ENCODE data around the gene CLTRN.
"Not testable (repeated sequence)": the region's sequence is repeated elsewhere in the genome, so short reads cannot be mapped to it uniquely, and the experiment has no call there.

Gene CLTRN

GRCh38 chrX:15664487-15665444 lies at the start of gene CLTRN:
Gene CLTRN, minus strand, starts transcription at chrX:15664805. Its CDS starts 30 bp downstream, at chrX:15664775.
- no peak for DNase-seq

GRCh38 chrX:15704273-15704672 lies 39.7 kb upstream of the CLTRN start:
- not testable (repeated sequence) for DNase-seq

- DNase-seq, result not testable (repeated sequence)
Observed at GRCh38 chrX:15703809-15704208, 39.2 kb upstream of the CLTRN start.

- DNase-seq, result no peak
Observed at GRCh38 chrX:15702488-15703371, 38.1 kb upstream of the CLTRN start.

GRCh38 chrX:15696516-15696915 lies 31.9 kb upstream of the CLTRN start:
- DNase-seq, result no peak

- no peak for DNase-seq
Observed at GRCh38 chrX:15694941-15695451, 30.4 kb upstream of the CLTRN start.

GRCh38 chrX:15686818-15687685 lies 22.4 kb upstream of the CLTRN start:
- peak; percentile 28 for DNase-seq

GRCh38 chrX:15683193-15683592 lies 18.6 kb upstream of the CLTRN start:
- DNase-seq, result no peak

GRCh38 chrX:15681433-15681832 lies 16.8 kb upstream of the CLTRN start:
- DNase-seq, result no peak

- no peak for DNase-seq
Observed at GRCh38 chrX:15680401-15680800, 15.8 kb upstream of the CLTRN start.

- no peak for DNase-seq
Observed at GRCh38 chrX:15679246-15679645, 14.6 kb upstream of the CLTRN start.

- no peak for DNase-seq
Observed at GRCh38 chrX:15678339-15678738, 13.7 kb upstream of the CLTRN start.

GRCh38 chrX:15676886-15677285 lies 12.3 kb upstream of the CLTRN start:
- DNase-seq, result no peak

- peak; percentile 82 for DNase-seq
Observed at GRCh38 chrX:15675490-15675921, 10.9 kb upstream of the CLTRN start.

GRCh38 chrX:15674841-15675489 lies 10.4 kb upstream of the CLTRN start:
- DNase-seq, result peak; percentile 86

GRCh38 chrX:15674514-15674840 lies 9.9 kb upstream of the CLTRN start:
- DNase-seq, result no peak

- DNase-seq, result no peak
Observed at GRCh38 chrX:15673970-15674369, 9.4 kb upstream of the CLTRN start.

GRCh38 chrX:15672881-15673280 lies 8.3 kb upstream of the CLTRN start:
- no peak for DNase-seq

- DNase-seq, result no peak
Observed at GRCh38 chrX:15663439-15663838, 1.2 kb downstream of the CLTRN start.

GRCh38 chrX:15654804-15655203 lies 9.8 kb downstream of the CLTRN start:
- not testable (repeated sequence) for DNase-seq

- DNase-seq, result no peak
Observed at GRCh38 chrX:15653961-15654360, 10.6 kb downstream of the CLTRN start.

- DNase-seq, result not testable (repeated sequence)
Observed at GRCh38 chrX:15647510-15647909, 17.1 kb downstream of the CLTRN start.

All from stimulated activated CD4-positive, alpha-beta T cell treated with anti-CD3 and anti-CD28 coated beads, Interleukin-4, amount 100 ng/mL, for 1 hour (primary cell).